Measurements from ENCODE around the gene SPP1. TPM values are rescaled to one million over a fixed set of nuclear protein-coding genes. Genes with fewer than 3 reads are reported as not detected.
"Not testable (repeated sequence)": the region's sequence is repeated elsewhere in the genome, so short reads cannot be mapped to it uniquely, and the experiment has no call there.

Gene SPP1
- total RNA-seq, 1 experiment from 2014 or later = 1,619 TPM

DNA sequence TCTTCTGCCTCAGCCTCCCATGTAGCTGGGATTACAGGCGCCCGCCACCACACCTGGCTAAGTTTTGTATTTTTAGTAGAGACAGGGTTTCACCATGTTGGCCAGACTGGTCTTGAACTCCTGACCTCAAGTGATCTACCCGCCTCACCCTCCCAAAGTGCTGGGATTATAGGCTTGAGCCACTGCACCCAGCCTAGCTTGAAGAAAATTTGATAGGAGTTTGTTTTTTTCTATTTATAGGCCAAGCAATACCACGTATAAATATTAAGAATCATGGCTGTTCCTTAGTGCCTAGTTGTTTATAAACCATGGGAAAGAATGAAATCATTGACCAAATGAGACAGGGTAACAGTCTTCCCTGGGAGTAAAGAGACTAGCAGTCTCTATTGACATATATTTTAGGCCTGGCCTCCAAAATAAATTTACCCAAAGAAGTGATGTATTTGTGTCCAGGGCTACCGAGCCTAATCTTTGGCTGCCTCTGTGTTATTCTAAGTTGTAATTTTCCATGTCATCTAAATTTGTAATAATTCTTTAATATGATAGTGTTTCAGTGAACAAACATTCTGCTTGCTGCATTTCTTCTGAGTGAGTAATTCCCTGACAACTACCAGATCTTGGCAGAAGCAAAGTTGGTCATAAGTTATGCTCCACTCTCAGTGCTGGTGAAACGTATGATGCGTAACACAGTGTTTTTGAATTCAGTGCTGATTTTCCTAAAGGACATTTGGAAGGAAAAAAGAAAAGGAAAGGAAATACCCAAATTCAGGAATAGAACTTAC is 42.2 kb downstream of the SPP1 start:
- DNase-seq (ENCODE audit: extremely low read depth, low read depth) = no peak

DNA sequence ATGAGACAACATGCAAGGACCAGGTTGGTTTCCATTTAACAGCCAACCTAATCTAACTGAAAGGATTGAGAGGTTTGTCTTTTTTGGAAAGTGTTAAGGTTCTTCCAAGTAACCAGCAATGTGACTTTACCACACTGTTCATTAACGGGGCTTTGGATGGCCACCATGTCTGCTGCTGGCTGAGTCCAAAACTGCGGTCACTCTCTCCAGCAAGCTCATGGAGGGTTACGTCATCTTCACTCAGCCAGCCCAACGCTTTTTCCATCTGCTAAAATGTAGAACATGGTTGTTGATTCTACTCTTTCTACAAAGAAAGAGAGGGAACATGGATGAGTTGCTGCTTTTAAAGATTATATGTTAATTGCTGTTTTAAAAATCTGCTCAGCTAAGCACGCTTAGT is 43.0 kb downstream of the SPP1 start:
- no peak for DNase-seq (ENCODE audit: extremely low read depth, low read depth)

DNA sequence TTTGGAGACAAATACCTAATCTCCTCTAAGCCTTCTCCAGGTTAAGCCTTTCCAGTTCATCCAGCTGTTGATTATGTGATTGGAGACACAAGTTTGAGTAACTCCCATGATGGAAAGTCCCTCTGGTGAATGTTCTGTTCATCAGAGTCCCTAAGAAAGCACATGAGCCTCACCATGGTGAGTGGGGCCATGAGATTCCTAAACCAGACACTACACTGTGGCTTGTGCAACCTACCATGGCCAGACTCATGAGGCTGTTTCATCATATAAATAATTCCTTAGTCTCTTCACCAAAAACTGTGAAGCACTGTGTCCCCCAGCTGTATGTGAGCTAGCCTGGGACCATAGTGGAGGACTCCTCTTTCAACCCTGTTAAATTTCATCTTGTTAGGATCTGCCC is 46.3 kb downstream of the SPP1 start:
- DNase-seq (ENCODE audit: extremely low read depth, low read depth) = no peak

DNA sequence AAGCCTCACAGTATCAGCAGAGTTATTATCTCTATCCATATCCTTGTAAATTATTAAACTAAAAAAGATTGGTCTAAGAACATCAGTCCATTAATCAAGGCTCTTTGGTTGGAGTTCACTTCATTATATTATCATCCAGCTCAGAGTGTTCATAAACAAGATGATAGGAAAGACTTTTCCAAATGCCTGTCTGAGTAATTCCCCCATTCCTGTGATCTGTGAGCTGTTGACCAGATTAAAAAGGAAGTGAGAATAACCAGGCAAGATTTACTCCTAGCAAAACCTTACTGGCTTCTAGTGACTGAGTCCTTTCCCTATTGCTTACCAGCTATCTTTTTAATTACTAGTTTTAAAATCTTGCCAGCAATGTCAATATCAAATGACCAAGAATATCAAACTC is 46.8 kb downstream of the SPP1 start:
- DNase-seq (ENCODE audit: extremely low read depth, low read depth) = no peak

DNA sequence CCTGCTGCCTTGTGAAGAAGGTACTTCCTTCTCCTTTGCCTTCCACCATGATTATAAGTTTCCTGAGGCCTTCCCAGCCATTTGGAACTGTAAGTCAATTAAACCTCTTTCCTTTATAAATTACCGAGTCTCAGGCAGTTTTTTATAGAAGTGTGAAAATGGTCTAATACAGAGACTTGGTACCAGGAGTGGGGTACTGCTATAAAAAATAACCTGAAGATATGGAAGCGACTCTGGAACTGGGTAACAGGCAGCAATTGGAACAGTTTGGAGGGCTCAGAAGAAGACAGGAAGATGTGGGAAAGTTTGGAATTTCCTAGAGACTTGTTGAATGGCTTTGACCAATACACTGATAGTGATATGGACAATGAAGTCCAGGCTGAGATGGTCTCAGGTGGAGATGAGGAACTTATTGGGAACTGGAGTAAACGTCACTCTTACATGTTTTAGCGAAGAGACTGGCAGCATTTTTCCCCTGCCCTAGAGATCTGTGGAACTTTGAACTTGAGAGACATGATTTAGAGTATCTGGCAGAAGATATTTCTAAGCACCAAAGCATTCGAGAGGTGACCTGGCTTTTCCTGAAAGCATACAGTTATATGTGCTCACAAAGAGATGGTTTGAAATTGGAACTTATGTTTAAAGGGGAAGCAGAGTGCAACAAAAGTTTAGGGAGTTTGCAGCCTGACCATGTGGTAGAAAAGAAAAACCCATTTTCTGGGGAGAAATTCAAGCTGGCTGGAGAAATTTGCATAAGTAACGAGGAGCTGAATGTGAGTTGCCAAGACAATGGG is 50.6 kb downstream of the SPP1 start:
- not testable (repeated sequence) for DNase-seq (ENCODE audit: extremely low read depth, low read depth)

DNA sequence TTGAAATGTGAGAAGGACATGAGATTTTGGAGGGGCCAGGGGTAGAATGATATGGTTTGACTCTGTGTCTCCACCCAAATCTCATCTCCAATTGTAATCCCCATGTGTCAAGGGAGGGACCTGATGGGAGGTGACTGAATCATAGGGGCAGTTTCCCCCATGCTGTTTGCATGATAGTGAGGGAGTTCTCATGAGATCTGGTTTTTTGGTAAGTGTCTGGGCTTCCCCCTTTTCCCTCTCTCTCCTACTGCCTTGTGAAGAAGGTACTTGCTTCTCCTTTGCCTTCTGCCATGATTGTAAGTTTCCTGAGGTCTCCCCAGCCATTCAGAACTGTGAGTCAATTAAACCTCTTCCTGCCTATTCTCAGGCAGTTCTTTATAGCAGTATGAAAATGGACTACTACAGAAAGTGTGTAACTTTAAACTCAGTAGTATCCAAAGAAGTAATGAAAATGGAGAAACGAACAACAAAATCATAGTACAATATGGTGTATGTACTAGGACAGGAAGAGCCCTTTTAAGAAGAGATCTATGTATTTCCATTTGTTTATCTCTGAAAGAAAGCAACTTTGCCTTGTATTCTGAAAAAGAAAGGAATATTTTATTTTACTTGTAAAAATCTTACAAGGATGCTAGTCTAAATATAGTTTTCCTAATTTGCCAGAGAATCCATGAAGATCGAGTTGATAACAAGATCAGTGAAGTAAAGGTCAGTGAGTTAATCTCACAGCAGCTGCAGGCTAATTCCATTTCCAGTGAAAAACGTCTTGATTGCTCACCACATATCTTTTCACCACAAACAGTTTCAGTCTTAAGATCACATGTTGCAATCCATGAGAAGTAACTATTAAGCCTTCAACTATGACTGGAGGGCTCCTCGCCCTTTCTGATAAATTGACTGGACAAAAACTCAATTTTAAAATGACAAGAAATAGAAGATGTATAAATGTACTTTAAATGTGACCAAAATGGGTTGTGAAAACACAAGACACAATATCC is 52.4 kb downstream of the SPP1 start:
- no peak for DNase-seq (ENCODE audit: extremely low read depth, low read depth)

DNA sequence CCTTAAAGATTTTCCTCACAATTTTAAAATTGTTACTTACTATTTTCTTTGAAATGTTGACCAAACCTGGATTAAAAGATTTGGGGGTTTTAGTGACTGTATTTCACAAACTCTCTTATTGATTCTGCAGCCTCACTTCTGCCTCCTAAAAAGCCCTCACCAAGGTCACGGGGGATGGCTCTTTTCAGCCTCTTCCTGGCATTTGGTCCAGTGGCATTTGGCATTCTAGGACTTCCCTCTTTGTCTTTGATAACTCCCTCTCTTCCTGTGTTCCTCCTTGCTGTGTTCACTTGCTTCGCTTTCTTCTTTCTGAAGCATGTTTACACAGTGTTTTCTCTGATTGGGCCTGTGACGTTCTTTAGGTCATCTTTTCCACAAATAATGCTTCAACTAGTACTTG is 53.4 kb downstream of the SPP1 start:
- DNase-seq (ENCODE audit: extremely low read depth, low read depth) = no peak

DNA sequence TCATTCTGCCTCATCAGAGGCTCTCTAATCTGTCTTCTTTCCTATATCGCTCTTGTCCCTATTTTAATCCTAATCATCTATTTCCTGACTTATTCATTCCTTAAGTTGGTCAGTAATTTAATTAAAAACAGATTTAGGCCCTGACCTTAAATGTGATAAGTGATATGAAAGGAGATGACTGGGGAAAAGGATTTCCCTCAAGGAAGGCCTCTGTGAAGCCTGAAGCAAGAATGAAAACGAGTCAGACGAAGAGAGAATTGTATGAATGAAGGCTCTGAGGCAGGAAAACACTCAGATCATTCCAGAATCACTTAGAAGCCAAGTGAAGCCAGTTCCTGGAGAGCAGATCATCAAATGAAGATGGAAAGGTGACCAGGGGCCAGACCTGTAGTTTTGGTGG is 54.0 kb downstream of the SPP1 start:
- no peak for DNase-seq (ENCODE audit: extremely low read depth, low read depth)

DNA sequence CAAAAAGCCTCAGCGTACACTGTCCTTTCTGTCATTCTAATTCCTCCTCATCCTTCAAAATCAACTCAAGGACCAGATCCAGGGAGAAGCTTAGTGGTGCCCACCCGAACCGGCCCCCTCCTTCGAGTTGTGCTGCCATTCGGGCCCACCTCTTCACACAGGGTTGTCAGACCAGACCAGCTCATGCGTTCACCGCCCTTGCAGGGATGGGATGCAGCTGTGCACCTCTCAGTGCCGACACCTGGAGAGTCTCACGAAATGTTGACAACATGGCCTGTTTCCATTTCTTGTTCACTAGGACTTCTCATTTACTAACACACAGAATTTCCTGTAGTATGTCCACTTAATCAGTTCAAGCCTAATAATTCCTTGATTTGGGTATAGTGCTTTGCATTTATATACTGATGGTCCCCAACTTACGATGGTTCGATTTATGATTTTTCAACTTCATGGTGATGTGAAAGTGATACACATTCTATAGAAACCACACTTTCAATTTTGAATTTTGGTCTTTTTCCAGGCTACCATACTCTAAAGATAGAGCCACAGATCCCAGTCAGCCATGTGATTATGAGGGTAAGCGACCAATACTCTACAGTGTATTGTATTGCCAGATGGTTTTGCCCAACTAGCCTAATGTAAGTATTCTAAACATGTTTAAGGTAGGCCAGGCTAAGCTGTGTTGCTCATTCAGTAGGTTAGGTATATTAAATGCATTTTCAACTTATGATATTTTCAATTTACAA is 55.2 kb downstream of the SPP1 start:
- no peak for DNase-seq (ENCODE audit: extremely low read depth, low read depth)

Small RNAs within 50 kb of the gene (small RNA-seq; reads per million reads assigned to genes)
- gene RNU1-36P = 0 reads per million in 2 experiments

Other genes starting within 250 kb of the SPP1 start
- not detected in 2 replicates for gene IBSP, start 176.2 kb upstream of the SPP1 start, total RNA-seq (2014; rRNA removed; shearing (Covaris generic))
- gene MEPE, start 142.7 kb upstream of the SPP1 start, total RNA-seq (2014; rRNA removed; shearing (Covaris generic)) = not detected in 2 replicates
- gene PKD2, start 31.9 kb downstream of the SPP1 start, total RNA-seq (2014; rRNA removed; shearing (Covaris generic)) = 12.7 and 13.5 TPM in 2 replicates
- gene ABCG2, start 182.9 kb downstream of the SPP1 start, total RNA-seq (2014; rRNA removed; shearing (Covaris generic)) = 37.4 and 41.7 TPM in 2 replicates

Data from NCI-H460 (cell line).